A549 treated with DMSO at 1 μM for 4 hours (cell line): ENCODE data around the gene TMEM255B. TPM values are rescaled to one million over a fixed set of nuclear protein-coding genes. Genes with fewer than 3 reads are reported as not detected.

Experiments used
- total RNA-seq: library from RNA; stranded (reverse); fragments of 200-300 nt; extraction: Qiagen RNA extraction; gene quantifications from 5 replicates; pipeline ENCODE4 v1.2.3, GENCODE V29; 2022; ENCODE audit warnings: low read depth

Gene TMEM255B
- total RNA-seq, result 0.65 to 1.0 TPM (median 0.70 TPM) in 5 replicates

GRCh38 chr13:113758651-113759524 lies at the start of gene TMEM255B:
Gene TMEM255B, plus strand, starts transcription at chr13:113759226. Its CDS starts 44 bp downstream, at chr13:113759270.

DNA sequence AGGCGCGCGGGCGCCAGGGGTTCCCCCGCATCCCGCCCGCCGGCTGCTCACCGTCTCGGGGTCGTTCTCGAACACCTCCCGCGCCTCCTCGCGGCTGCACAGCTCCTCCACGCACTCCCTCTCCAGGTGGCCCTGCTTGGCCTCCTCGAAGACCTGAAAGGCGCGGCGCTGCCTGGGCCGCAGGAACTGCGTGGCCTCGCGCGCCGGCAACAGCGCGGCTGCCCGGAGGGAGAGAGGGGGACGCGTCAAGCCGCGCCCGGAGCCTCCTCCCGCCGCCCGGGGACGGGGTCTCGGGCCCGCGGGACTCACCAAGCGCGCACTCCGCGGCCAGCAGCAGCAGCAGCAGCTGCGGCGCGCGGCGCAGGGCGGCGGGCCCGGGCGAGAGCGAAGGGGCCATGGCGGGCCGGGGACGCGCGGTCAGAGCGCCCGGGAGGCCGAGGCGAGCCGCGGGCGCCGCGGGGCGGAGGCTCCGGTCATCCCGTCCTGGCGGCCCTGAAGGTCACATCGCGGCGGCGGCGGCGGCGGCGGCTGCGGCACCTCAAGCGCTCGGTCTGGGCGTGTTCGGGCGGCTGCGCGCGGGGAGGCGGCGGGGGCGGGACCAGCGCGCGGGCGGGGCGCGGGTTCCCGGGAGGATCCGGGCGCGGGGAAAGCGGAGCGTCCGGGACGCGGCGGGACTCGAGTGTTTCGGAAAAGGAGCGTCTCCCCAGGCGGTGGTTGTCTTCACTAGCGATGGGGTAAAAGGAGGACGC lies 104.7 kb downstream of the TMEM255B start, which contains the start of gene GAS6:
TSS of gene GAS6 (minus strand) at position 553 of the 749 bp plus-strand sequence. CDS start at position 397, 156 bp downstream.

Other genes with a start within 250 kb of the TMEM255B start
- 99.4 to 116 TPM (median 107 TPM) in 5 replicates for gene TFDP1, start 174.5 kb upstream of the TMEM255B start, total RNA-seq
- not detected in 5 replicates for gene ATP4B, start 101.0 kb upstream of the TMEM255B start, total RNA-seq
- gene GRK1, start 92.0 kb upstream of the TMEM255B start, total RNA-seq, result 0.02 TPM in 1 of 5 replicates, not detected in the others
- gene GAS6, start 104.8 kb downstream of the TMEM255B start, total RNA-seq, result 6.4 to 8.0 TPM (median 7.2 TPM) in 5 replicates
- gene C13orf46, start 214.8 kb downstream of the TMEM255B start, total RNA-seq, result 0.15 to 0.21 TPM (median 0.19 TPM) in 5 replicates